HG03558 (cell line): ENCODE measurements around the gene ZNF555.

Source experiments
- ATAC-seq: cut with Tn5 transposase; IDR thresholded peaks from one replicate; pipeline ENCODE4 v1.9.1; 2021; ENCODE audit warnings: moderate number of reproducible peaks; ENCODE audit not compliant: unreplicated experiment; ENCODE audit errors: extremely low read depth

The ZNF555 gene

DNA sequence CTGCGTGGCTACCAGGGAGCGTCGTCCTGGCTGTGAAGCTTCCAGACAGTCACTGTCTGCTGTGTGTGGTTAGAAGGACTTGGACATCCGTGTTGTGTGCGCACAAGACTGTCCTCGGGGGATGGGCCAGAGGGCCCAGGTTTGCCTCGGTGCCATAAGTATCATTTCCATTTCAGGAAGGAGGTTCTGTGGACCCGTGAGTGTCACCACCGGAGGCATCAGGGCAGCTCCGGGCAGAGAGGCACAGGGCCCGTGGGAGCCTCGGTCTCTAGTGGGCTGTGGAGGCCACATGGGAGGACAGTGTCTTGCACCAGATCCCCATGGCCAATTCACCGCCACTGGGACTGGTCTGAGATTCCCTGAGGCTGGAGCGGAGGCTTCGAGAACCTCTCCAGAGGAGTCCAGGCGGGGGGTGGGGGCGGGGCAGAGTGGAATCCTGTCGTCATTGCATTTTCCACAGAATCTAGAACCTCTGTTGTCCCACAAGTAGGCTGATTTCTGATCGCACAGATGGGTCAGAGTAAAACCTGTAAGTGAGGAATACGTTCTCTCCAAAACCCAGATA, 65.4 kb downstream of the ZNF555 start:
- ATAC-seq = no peak
